ENCODE measurements around the gene C10orf67. TPM values are rescaled to one million over a fixed set of nuclear protein-coding genes. Genes with fewer than 3 reads are reported as not detected.

Gene C10orf67
- total RNA-seq, 2 experiments from 2014 or later: not detected

GRCh38 chr10:23155169-23155568, 189.4 kb downstream of the C10orf67 start:
- no peaks in the 10 kb centered on the region for H3K36me3 ChIP-seq (ENCODE audit: insufficient read depth, low read length)
- no peak overlapping the region for H3K4me2 ChIP-seq (ENCODE audit: low read length)
- POLR2A ChIA-PET: no interaction called here
- TF ChIP-seq CTCF (conservative IDR thresholded peaks at IDR 0.05; ENCODE audit: low read length) (no peak), EZH2phosphoT487 (IDR thresholded peaks at IDR 0.05; ENCODE audit: borderline replicate concordance, low read depth, low read length) (no peak)
- no peak for DNase-seq (ENCODE audit: low spot score)
- no peaks in the 10 kb centered on the region for H3K9me3 ChIP-seq (ENCODE audit: low read length)
- no peak overlapping the region for H3K27ac ChIP-seq (ENCODE audit: low read depth, low read length, poor library complexity, severe bottlenecking)
- no peaks in the 10 kb centered on the region for H3K79me2 ChIP-seq (ENCODE audit: insufficient read depth, low read depth, low read length)
- no peak overlapping the region for H3K4me3 ChIP-seq (ENCODE audit: low read depth, low read length, poor library complexity, severe bottlenecking)
- CTCF ChIA-PET (ENCODE audit: unreplicated experiment): no interaction called here
- no peaks in the 10 kb centered on the region for H3K4me1 ChIP-seq (ENCODE audit: insufficient read depth, low read length, poor library complexity, severe bottlenecking)
- intact Hi-C loops (cut with micrococcal nuclease; ENCODE audit: unreplicated experiment): loop anchor here (5.0 kb wide), 1 partner anchor 372 kb away; no protein-coding TSS in a partner anchor
- BruUV-seq (replicated peaks): no TSS peak
- no peaks in the 10 kb centered on the region for H4K20me1 ChIP-seq (ENCODE audit: insufficient read depth, low read length)
- H2AFZ ChIP-seq (ENCODE audit: low read length): no peak overlapping the region
- no peaks in the 10 kb centered on the region for H3K9me2 ChIP-seq (ENCODE audit: insufficient read depth, low read length)

Small RNA genes within 50 kb of the gene (microRNA-seq; reads per million reads assigned to microRNA genes)
- gene MIR1254-2 (ENCODE audit: borderline replicate concordance): not detected

Small RNA genes within 50 kb of the gene (small RNA-seq; reads per million reads assigned to genes)
- not detected for gene MIR1254-2
- gene RF00561: not detected

Other genes with a start within 250 kb of the C10orf67 start
- 7.2 and 8.1 TPM in 2 replicates for gene MSRB2, start 249.2 kb downstream of the C10orf67 start, total RNA-seq (2014; rRNA removed; shearing (Covaris generic))
- gene MSRB2, start 249.2 kb downstream of the C10orf67 start, total RNA-seq (2022): 17.6 and 18.1 TPM in 2 replicates
- not detected in 2 replicates for gene PTF1A, start 152.5 kb downstream of the C10orf67 start, total RNA-seq (2014; rRNA removed; shearing (Covaris generic))
- not detected in 2 replicates for gene PTF1A, start 152.5 kb downstream of the C10orf67 start, total RNA-seq (2022)
- 4.5 and 5.5 TPM in 2 replicates for gene OTUD1, start 94.3 kb upstream of the C10orf67 start, total RNA-seq (2014; rRNA removed; shearing (Covaris generic))
- gene OTUD1, start 94.3 kb upstream of the C10orf67 start, total RNA-seq (2022): 6.8 and 9.1 TPM in 2 replicates

All from OCI-LY7 (cell line).